H9 (cell line): Measurements from ENCODE around the gene PCED1A. TPM values are rescaled to one million over a fixed set of nuclear protein-coding genes. Genes with fewer than 3 reads are reported as not detected.

ENCODE experiments used
- DNase-seq: peaks from one replicate; pipeline ENCODE4 v3.0.0-alpha.2; 2017
- H2AFZ ChIP-seq: one replicate; pipeline ENCODE4 v1.6.1; 2013; ENCODE audit warnings: mild to moderate bottlenecking, low read length, control low read depth, moderate library complexity
- H2AK5ac ChIP-seq: 2 replicates; pipeline ENCODE4 v1.6.1; 2013; ENCODE audit warnings: low read length, control low read depth, mixed read lengths; ENCODE audit not compliant: insufficient read length
- H2BK120ac ChIP-seq: one replicate; pipeline ENCODE4 v1.6.1; 2013; ENCODE audit warnings: low read depth, mild to moderate bottlenecking, low read length, control low read depth, inconsistent platforms; ENCODE audit not compliant: poor library complexity, severe bottlenecking
- H2BK12ac ChIP-seq: 2 replicates; pipeline ENCODE4 v1.6.1; 2013; ENCODE audit warnings: low read length, control low read depth, mixed read lengths, low read depth; ENCODE audit not compliant: insufficient read length
- H2BK15ac ChIP-seq: 2 replicates; pipeline ENCODE4 v1.6.1; 2013; ENCODE audit warnings: low read depth, low read length, control low read depth
- H2BK20ac ChIP-seq: one replicate; pipeline ENCODE4 v1.6.1; 2013; ENCODE audit warnings: low read depth, mild to moderate bottlenecking, low read length, control low read depth, inconsistent platforms; ENCODE audit not compliant: poor library complexity, severe bottlenecking
- H2BK5ac ChIP-seq: 2 replicates; pipeline ENCODE4 v1.6.1; 2013; ENCODE audit warnings: low read length, control low read depth, mixed read lengths; ENCODE audit not compliant: insufficient read length
- H3K14ac ChIP-seq: 2 replicates; pipeline ENCODE4 v1.6.1; 2013; ENCODE audit warnings: low read length, control low read depth; ENCODE audit not compliant: insufficient read depth
- H3K18ac ChIP-seq: 2 replicates; pipeline ENCODE4 v1.6.1; 2013; ENCODE audit warnings: low read depth, mild to moderate bottlenecking, mixed read lengths, low read length, control low read depth; ENCODE audit not compliant: insufficient read length
- H3K23ac ChIP-seq: 2 replicates; pipeline ENCODE4 v1.6.1; 2013; ENCODE audit warnings: low read length, control low read depth, mixed read lengths, low read depth; ENCODE audit not compliant: insufficient read length
- H3K23me2 ChIP-seq: 2 replicates; pipeline ENCODE4 v1.6.1; 2013; ENCODE audit warnings: low read depth, mild to moderate bottlenecking, mixed read lengths, low read length, control low read depth; ENCODE audit not compliant: insufficient read length, poor library complexity, severe bottlenecking
- H3K27ac ChIP-seq: 2 replicates; pipeline ENCODE4 v1.5.1; 2013; ENCODE audit warnings: low read length, control low read depth, mixed read lengths, low read depth; ENCODE audit not compliant: insufficient read length
- H3K27me3 ChIP-seq: 2 replicates; pipeline ENCODE4 v1.6.1; 2013; ENCODE audit warnings: low read length, control low read depth, inconsistent platforms; ENCODE audit not compliant: insufficient read depth
- H3K4ac ChIP-seq: 2 replicates; pipeline ENCODE4 v1.6.1; 2013; ENCODE audit warnings: low read depth, mild to moderate bottlenecking, control low read depth, inconsistent platforms, low read length, moderate library complexity
- H3K4me1 ChIP-seq: 2 replicates; pipeline ENCODE4 v1.6.1; 2013; ENCODE audit warnings: low read length, control low read depth, inconsistent platforms; ENCODE audit not compliant: insufficient read depth
- H3K4me2 ChIP-seq: 2 replicates; pipeline ENCODE4 v1.6.1; 2013; ENCODE audit warnings: low read length, control low read depth, mixed read lengths; ENCODE audit not compliant: insufficient read length, insufficient read depth
- H3K56ac ChIP-seq: 2 replicates; pipeline ENCODE4 v1.6.1; 2013; ENCODE audit warnings: low read depth, mild to moderate bottlenecking, mixed read lengths, low read length, control low read depth; ENCODE audit not compliant: insufficient read length
- H3K79me1 ChIP-seq: 2 replicates; pipeline ENCODE4 v1.6.1; 2013; ENCODE audit warnings: low read depth, mild to moderate bottlenecking, moderate library complexity, low read length, control low read depth, inconsistent platforms; ENCODE audit not compliant: insufficient read depth, poor library complexity, severe bottlenecking
- H3K79me2 ChIP-seq: 2 replicates; pipeline ENCODE4 v1.6.1; 2013; ENCODE audit warnings: low read length, control low read depth, inconsistent platforms; ENCODE audit not compliant: insufficient read depth
- H3K9ac ChIP-seq: 2 replicates; pipeline ENCODE4 v1.6.1; 2013; ENCODE audit warnings: low read length, control low read depth, mixed read lengths; ENCODE audit not compliant: insufficient read length; ENCODE audit errors: extremely low read depth
- H3K9me3 ChIP-seq: one replicate; pipeline ENCODE4 v1.6.1; 2013; ENCODE audit warnings: low read depth, low read length, inconsistent platforms; ENCODE audit not compliant: control insufficient read depth
- H3T11ph ChIP-seq: one replicate; pipeline ENCODE4 v1.6.1; 2013; ENCODE audit warnings: mild to moderate bottlenecking, low read length, control low read depth, inconsistent platforms
- H4K20me1 ChIP-seq: one replicate; pipeline ENCODE4 v1.6.1; 2013; ENCODE audit not compliant: control insufficient read depth, insufficient read length, insufficient read depth
- H4K5ac ChIP-seq: 2 replicates; pipeline ENCODE4 v1.6.1; 2013; ENCODE audit warnings: low read depth, mild to moderate bottlenecking, mixed read lengths, low read length, control low read depth; ENCODE audit not compliant: insufficient read length
- H4K8ac ChIP-seq: replicated peaks from 2 replicates; pipeline ENCODE4 v1.6.1; 2013; ENCODE audit warnings: low read length, control low read depth, mixed read lengths, low read depth; ENCODE audit not compliant: insufficient read length
- H4K91ac ChIP-seq: 2 replicates; pipeline ENCODE4 v1.6.1; 2013; ENCODE audit warnings: low read depth, mild to moderate bottlenecking, moderate library complexity, mixed read lengths, low read length, control low read depth; ENCODE audit not compliant: insufficient read length
- H3K27ac Mint-ChIP-seq, 3 experiments: 2 replicates in 2 of 3; 3 replicates in 1 of 3; pipeline ENCODE4 v1.8.0; 2020 to 2021; ENCODE audit warnings: mixed read lengths in 3 of 3, mild to moderate bottlenecking in 1 of 3, moderate library complexity in 1 of 3
- H3K27me3 Mint-ChIP-seq: 2 replicates; pipeline ENCODE4 v1.8.0; 2021; ENCODE audit warnings: low read depth, mild to moderate bottlenecking, moderate library complexity, mixed read lengths
- H3K36me3 Mint-ChIP-seq, 3 experiments: 2 replicates in 2 of 3; 3 replicates in 1 of 3; pipeline ENCODE4 v1.8.0; 2020 to 2021; ENCODE audit warnings: low read depth in 3 of 3, mixed read lengths in 3 of 3; ENCODE audit not compliant: insufficient read depth in 1 of 3
- H3K4me1 Mint-ChIP-seq, 2 experiments: 2 replicates each; pipeline ENCODE4 v1.8.0; 2020; ENCODE audit warnings: mixed read lengths in 2 of 2
- H3K4me3 Mint-ChIP-seq, 2 experiments: 2 replicates in 1 of 2; 3 replicates in 1 of 2; pipeline ENCODE4 v1.8.0; 2020 to 2021; ENCODE audit warnings: mild to moderate bottlenecking in 2 of 2, mixed read lengths in 2 of 2, moderate library complexity in 1 of 2
- H3K9me3 Mint-ChIP-seq, 2 experiments: 2 replicates in 1 of 2; 3 replicates in 1 of 2; pipeline ENCODE4 v1.8.0; 2020; ENCODE audit warnings: mild to moderate bottlenecking in 2 of 2, mixed read lengths in 2 of 2, moderate library complexity in 1 of 2
- CTCF ChIP-seq: fragments of 200-600 bp; sonication (generic); conservative IDR thresholded peaks from 3 replicates; pipeline ENCODE4 v1.8.0; 2021; ENCODE audit warnings: antibody characterized with exemption, mild to moderate bottlenecking
- WGBS: extraction: QIAGEN DNeasy Blood & Tissue Kit; methylation state at CpG from one replicate; pipeline ENCODE4 v1.1.7; 2013; ENCODE audit warnings: missing lambda C conversion rate, low lambda C conversion rate, mixed read lengths; ENCODE audit not compliant: insufficient read length; ENCODE audit errors: extremely low coverage; 5-methylcytosine and 5-hydroxymethylcytosine counted together
- total RNA-seq: library from RNA; stranded (reverse); gene quantifications from 2 replicates; pipeline ENCODE4 v1.2.1, GENCODE V29; 2021

The PCED1A gene
- total RNA-seq, 1 experiment from 2014 or later: 30.8 TPM

GRCh38 chr20:2825761-2826160 is 14.7 kb downstream of the PCED1A start:
- no peak overlapping the region for H3K27ac Mint-ChIP-seq
- Histone ChIP-seq H3K27ac (no peak overlapping the region), H2BK15ac (no peak overlapping the region), H3K4me1 (no peaks in the 10 kb centered on the region), H2BK20ac (no peak overlapping the region), H3K18ac (no peak overlapping the region), H3K27me3 (peaks cover 9% of the 10 kb centered on the region; the same call in 1 of the 2 replicates), H2AK5ac (no peak overlapping the region), H3K23me2 (no peaks in the 10 kb centered on the region), H3K9ac (no peak overlapping the region), H3K23ac (no peak overlapping the region), H3K56ac (no peak overlapping the region), H3K9me3 (no peaks in the 10 kb centered on the region), H3K79me1 (no peaks in the 10 kb centered on the region), H3K14ac (no peak overlapping the region), H2BK12ac (no peak overlapping the region), H4K20me1 (no peaks in the 10 kb centered on the region), H2AFZ (no peak overlapping the region), H2BK120ac (no peak overlapping the region), H3K4ac (no peak overlapping the region), H2BK5ac (no peak overlapping the region), H4K8ac (no peak overlapping the region), H3K4me2 (no peak overlapping the region), H4K91ac (no peak overlapping the region), H3T11ph (no peak overlapping the region), H3K79me2 (no peaks in the 10 kb centered on the region), H4K5ac (no peak overlapping the region)
- H3K27me3 Mint-ChIP-seq: peaks cover 52% of the 10 kb centered on the region
- no peak for TF ChIP-seq CTCF
- H3K36me3 Mint-ChIP-seq: no peaks in the 10 kb centered on the region
- H3K9me3 Mint-ChIP-seq: 0 out of 5 replicates have a peak, but pooled peaks cover 0 to 2% of the 10 kb centered on the region in 2 experiments
- WGBS: no CpG with 5 or more reads among the region's 2 CpGs
- peaks cover 9 to 12% of the 10 kb centered on the region in 2 experiments for H3K4me1 Mint-ChIP-seq
- H3K4me3 Mint-ChIP-seq: no peak overlapping the region
- DNase-seq: no peak
